Limb (tissue), 2 donors: Measurements from ENCODE around the gene MYCBP2.
"Not testable (repeated sequence)": the region's sequence is repeated elsewhere in the genome, so short reads cannot be mapped to it uniquely, and the experiment has no call there.

Source experiments
- DNase-seq, 2 donors: peaks; one replicate each; pipeline ENCODE4 v3.0.0-alpha.2; 2016; ENCODE audit errors: extremely low spot score in 2 of 2

MYCBP2 gene

GRCh38 chr13:77326905-77327604 lies at the start of gene MYCBP2:
MYCBP2 (minus strand) TSS chr13:77327094; CDS start chr13:77326775, 319 bp downstream.
- peak; percentile 97 to 99 for DNase-seq

GRCh38 chr13:77375560-77376108 lies 48.7 kb upstream of the MYCBP2 start:
- no peak for DNase-seq

GRCh38 chr13:77374786-77375185 lies 47.9 kb upstream of the MYCBP2 start:
- no peak for DNase-seq

GRCh38 chr13:77374339-77374738 lies 47.4 kb upstream of the MYCBP2 start:
- DNase-seq, result no peak

- DNase-seq, result no peak
Observed at GRCh38 chr13:77373502-77373901, 46.6 kb upstream of the MYCBP2 start.

- DNase-seq, result no peak
Observed at GRCh38 chr13:77372275-77372674, 45.4 kb upstream of the MYCBP2 start.

- DNase-seq, result no peak
Observed at GRCh38 chr13:77370888-77371287, 44.0 kb upstream of the MYCBP2 start.

- no peak for DNase-seq
Observed at GRCh38 chr13:77362166-77362565, 35.3 kb upstream of the MYCBP2 start.

GRCh38 chr13:77360032-77360685 lies 33.3 kb upstream of the MYCBP2 start:
- no peak for DNase-seq

- DNase-seq, result no peak
Observed at GRCh38 chr13:77359171-77359570, 32.3 kb upstream of the MYCBP2 start.

GRCh38 chr13:77358001-77358400 lies 31.1 kb upstream of the MYCBP2 start:
- no peak for DNase-seq

- DNase-seq, result no peak
Observed at GRCh38 chr13:77356155-77356554, 29.3 kb upstream of the MYCBP2 start.

- no peak for DNase-seq
Observed at GRCh38 chr13:77353995-77354394, 27.1 kb upstream of the MYCBP2 start.

- DNase-seq, result no peak
Observed at GRCh38 chr13:77351315-77351714, 24.4 kb upstream of the MYCBP2 start.

- DNase-seq, result no peak
Observed at GRCh38 chr13:77350811-77351210, 23.9 kb upstream of the MYCBP2 start.

- no peak for DNase-seq
Observed at GRCh38 chr13:77349365-77349764, 22.5 kb upstream of the MYCBP2 start.

- not testable (repeated sequence) for DNase-seq
Observed at GRCh38 chr13:77347351-77347750, 20.5 kb upstream of the MYCBP2 start.

GRCh38 chr13:77345150-77345780 lies 18.4 kb upstream of the MYCBP2 start:
- DNase-seq, result no peak

GRCh38 chr13:77343841-77344240 lies 16.9 kb upstream of the MYCBP2 start:
- DNase-seq, result no peak

GRCh38 chr13:77339408-77339807 lies 12.5 kb upstream of the MYCBP2 start:
- DNase-seq, result no peak

- no peak for DNase-seq
Observed at GRCh38 chr13:77338961-77339401, 12.1 kb upstream of the MYCBP2 start.

GRCh38 chr13:77338329-77338728 lies 11.4 kb upstream of the MYCBP2 start:
- DNase-seq, result no peak
